Chondrocyte (in vitro differentiated cells): ENCODE data around the gene UBE2J1. TPM values are rescaled to one million over a fixed set of nuclear protein-coding genes. Genes with fewer than 3 reads are reported as not detected.

Experiments used
- DNase-seq: peaks from one replicate; pipeline ENCODE4 v3.0.0; 2021; ENCODE audit warnings: mixed read lengths, low spot score
- H3K27ac Mint-ChIP-seq: one replicate; pipeline ENCODE4 v1.8.0; 2021; ENCODE audit warnings: mild to moderate bottlenecking, moderate library complexity, mixed read lengths; ENCODE audit not compliant: unreplicated experiment
- H3K27me3 Mint-ChIP-seq: 2 replicates; pipeline ENCODE4 v1.8.0; 2021; ENCODE audit warnings: low read depth, mixed read lengths
- H3K36me3 Mint-ChIP-seq: 2 replicates; pipeline ENCODE4 v1.8.0; 2021; ENCODE audit warnings: low read depth, mixed read lengths
- H3K4me1 Mint-ChIP-seq: 2 replicates; pipeline ENCODE4 v1.8.0; 2021; ENCODE audit warnings: low read depth, mild to moderate bottlenecking, mixed read lengths
- H3K4me3 Mint-ChIP-seq: one replicate; pipeline ENCODE4 v1.8.0; 2021; ENCODE audit warnings: mild to moderate bottlenecking, moderate library complexity, mixed read lengths; ENCODE audit not compliant: unreplicated experiment
- H3K9me3 Mint-ChIP-seq: 2 replicates; pipeline ENCODE4 v1.8.0; 2021; ENCODE audit warnings: low read depth, mixed read lengths
- CTCF ChIP-seq: fragments of 200-600 bp; sonication (generic); IDR thresholded peaks from 2 replicates; pipeline ENCODE4 v1.5.0; 2021; ENCODE audit warnings: antibody characterized with exemption, mild to moderate bottlenecking, moderate library complexity
- total RNA-seq: library from RNA; stranded (reverse); gene quantifications from 3 replicates; pipeline ENCODE4 v1.2.1, GENCODE V29; 2021

Gene UBE2J1
- total RNA-seq, 1 donor from 2014 or later, result 49.1 TPM

- Mint-ChIP-seq H3K27ac (no peak overlapping the region), H3K27me3 (no peaks in the 10 kb centered on the region), H3K36me3 (peaks cover 4% of the 10 kb centered on the region), H3K9me3 (no peaks in the 10 kb centered on the region), H3K4me3 (no peak overlapping the region), H3K4me1 (no peaks in the 10 kb centered on the region)
- DNase-seq, result no peak
- TF ChIP-seq CTCF, result no peak
These were observed 33.3 kb upstream of the UBE2J1 start for GRCh38 chr6:89385846-89386245.

- no peak for DNase-seq
- Mint-ChIP-seq H3K36me3 (peaks cover 5% of the 10 kb centered on the region), H3K27ac (no peak overlapping the region), H3K4me1 (no peaks in the 10 kb centered on the region), H3K4me3 (no peak overlapping the region), H3K27me3 (no peaks in the 10 kb centered on the region), H3K9me3 (no peaks in the 10 kb centered on the region)
- TF ChIP-seq CTCF, result no peak
These were observed 32.7 kb upstream of the UBE2J1 start for GRCh38 chr6:89385156-89385667.

- peaks cover 5% of the 10 kb centered on the region for H3K36me3 Mint-ChIP-seq
- TF ChIP-seq CTCF, result no peak
- no peaks in the 10 kb centered on the region for H3K4me1 Mint-ChIP-seq
- H3K27me3 Mint-ChIP-seq, result no peaks in the 10 kb centered on the region
- H3K4me3 Mint-ChIP-seq, result no peak overlapping the region
- DNase-seq, result no peak
- H3K27ac Mint-ChIP-seq, result no peak overlapping the region
- no peaks in the 10 kb centered on the region for H3K9me3 Mint-ChIP-seq
These were observed 28.5 kb upstream of the UBE2J1 start for GRCh38 chr6:89381031-89381430.

GRCh38 chr6:89379281-89379680 lies 26.8 kb upstream of the UBE2J1 start:
- H3K4me1 Mint-ChIP-seq, result no peaks in the 10 kb centered on the region
- no peak for TF ChIP-seq CTCF
- no peak overlapping the region for H3K4me3 Mint-ChIP-seq
- DNase-seq, result no peak
- no peaks in the 10 kb centered on the region for H3K9me3 Mint-ChIP-seq
- no peaks in the 10 kb centered on the region for H3K27me3 Mint-ChIP-seq
- no peak overlapping the region for H3K27ac Mint-ChIP-seq
- peaks cover 5% of the 10 kb centered on the region for H3K36me3 Mint-ChIP-seq

- Mint-ChIP-seq H3K4me1 (no peaks in the 10 kb centered on the region), H3K27ac (no peak overlapping the region), H3K27me3 (no peaks in the 10 kb centered on the region), H3K4me3 (no peak overlapping the region), H3K9me3 (no peaks in the 10 kb centered on the region), H3K36me3 (peaks cover 5% of the 10 kb centered on the region)
- no peak for TF ChIP-seq CTCF
- no peak for DNase-seq
These were observed 26.1 kb upstream of the UBE2J1 start for GRCh38 chr6:89378628-89379027.
